ENCODE measurements around the gene EPN2.

Gene EPN2

GRCh38 chr17:19331134-19331533 lies 94.0 kb downstream of the EPN2 start:
- DNase-seq (ENCODE audit: low read depth, low spot score) = no peak

DNA sequence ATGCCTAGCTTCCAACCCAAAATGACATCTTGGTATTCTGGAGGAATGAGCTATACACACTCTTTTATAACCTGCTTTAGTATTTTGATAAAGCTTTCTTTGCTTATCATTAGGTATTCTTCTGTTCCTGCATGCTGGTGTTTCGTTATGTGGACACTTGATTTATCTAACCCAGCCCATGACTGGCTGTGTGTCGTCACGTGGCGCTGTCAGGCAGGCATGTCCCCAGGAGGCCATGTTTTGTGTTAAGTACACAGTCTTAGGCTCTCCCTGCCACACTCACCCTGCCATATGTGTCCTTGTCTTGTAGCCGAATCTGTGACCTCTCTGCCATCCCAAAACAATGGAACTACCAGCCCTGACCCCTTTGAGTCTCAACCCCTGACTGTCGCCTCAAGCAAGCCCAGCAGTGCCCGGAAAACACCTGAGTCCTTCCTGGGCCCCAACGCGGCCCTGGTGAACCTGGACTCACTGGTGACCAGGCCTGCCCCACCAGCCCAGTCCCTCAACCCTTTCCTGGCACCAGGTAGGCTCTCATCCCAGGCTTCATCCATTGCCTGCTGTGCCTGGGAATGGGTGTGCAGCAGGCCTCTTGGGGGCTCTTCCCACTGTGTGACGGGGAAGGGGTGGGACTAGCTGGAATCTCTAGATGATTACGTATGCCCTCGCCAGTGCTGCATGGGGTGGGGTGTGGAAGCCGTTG lies 94.5 kb downstream of the EPN2 start:
- DNase-seq (ENCODE audit: low read depth, low spot score) = no peak

GRCh38 chr17:19332371-19333131 lies 95.4 kb downstream of the EPN2 start:
- DNase-seq (ENCODE audit: low read depth, low spot score) = no peak

DNA sequence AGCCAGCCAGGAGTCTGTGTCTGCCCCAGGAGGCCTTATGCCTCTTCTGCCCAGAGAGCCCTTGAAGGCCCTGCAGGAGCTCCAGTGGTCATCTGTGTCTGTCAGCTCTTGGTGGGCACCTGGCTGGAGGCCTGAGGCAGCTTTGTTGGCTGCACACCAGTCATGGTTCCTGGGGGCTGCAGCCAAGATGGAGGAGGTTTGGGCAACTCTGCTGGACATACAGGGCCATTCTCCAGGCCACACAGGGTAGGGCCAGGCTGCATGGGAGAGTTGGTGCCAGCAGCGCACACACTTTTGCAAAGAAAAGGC lies 95.9 kb downstream of the EPN2 start:
- no peak for DNase-seq (ENCODE audit: low read depth, low spot score)

DNA sequence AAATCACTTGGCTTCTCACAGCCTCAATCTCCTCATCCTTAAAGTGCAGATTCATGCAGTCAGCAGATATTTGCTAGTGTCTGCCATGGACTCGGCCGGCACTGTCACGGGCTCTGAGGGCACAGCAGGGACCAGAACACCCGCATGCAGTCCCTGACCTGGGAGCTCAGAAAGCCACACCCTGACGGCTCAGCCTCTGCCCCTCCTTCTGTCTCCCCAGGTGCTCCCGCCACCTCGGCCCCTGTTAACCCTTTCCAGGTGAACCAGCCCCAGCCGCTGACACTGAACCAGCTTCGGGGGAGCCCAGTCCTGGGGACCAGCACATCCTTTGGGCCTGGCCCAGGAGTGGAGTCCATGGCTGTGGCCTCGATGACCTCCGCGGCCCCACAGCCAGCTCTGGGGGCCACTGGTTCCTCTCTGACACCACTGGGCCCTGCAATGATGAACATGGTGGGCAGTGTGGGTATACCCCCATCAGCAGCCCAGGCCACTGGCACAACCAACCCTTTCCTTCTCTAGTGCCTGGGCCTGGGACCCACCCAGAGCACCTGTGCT lies 96.6 kb downstream of the EPN2 start:
- DNase-seq (ENCODE audit: low read depth, low spot score) = no peak

GRCh38 chr17:19334331-19334730 lies 97.2 kb downstream of the EPN2 start:
- DNase-seq (ENCODE audit: low read depth, low spot score) = no peak

- no peak for DNase-seq (ENCODE audit: low read depth, low spot score)
These were observed 98.9 kb downstream of the EPN2 start for GRCh38 chr17:19335951-19336631.

DNA sequence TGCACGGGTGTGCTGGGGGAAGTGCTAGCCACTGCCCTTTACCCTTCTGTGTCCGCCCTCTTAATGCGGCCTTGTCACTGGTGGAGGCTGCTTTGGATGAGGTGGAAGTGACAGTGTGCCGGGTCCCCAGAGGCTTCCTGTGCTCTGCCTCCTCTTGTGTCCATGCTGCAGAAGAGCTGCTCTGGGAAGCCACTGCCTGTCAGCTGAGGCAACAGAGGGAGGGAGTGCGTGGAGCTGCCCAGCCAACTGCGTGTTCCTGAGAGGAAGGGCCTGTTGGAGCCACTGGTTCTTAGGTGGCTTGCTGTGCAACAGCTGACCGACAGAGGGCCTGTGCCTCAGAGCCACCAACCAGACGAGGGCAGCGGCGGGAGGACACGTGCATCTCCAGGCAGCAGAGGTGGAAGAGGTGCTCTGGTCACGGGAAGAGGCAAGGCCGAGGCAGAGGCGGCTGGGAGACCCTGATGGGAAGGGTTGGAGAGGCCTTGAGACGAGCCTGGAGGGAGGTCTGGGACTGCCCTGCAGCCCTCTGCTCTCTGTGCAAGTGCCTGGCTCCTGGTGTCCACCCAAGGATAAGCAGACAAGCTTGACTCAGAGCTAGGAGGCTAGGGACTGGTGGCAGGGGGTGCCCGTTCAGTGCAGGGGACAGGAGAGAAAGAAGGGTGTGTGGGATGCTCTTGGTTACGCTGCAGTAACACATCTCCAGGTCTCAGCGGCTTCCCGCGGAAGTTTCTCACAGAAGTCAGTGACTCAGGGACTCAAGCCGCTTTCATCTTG lies 100.0 kb downstream of the EPN2 start:
- DNase-seq (ENCODE audit: low read depth, low spot score) = no peak

DNA sequence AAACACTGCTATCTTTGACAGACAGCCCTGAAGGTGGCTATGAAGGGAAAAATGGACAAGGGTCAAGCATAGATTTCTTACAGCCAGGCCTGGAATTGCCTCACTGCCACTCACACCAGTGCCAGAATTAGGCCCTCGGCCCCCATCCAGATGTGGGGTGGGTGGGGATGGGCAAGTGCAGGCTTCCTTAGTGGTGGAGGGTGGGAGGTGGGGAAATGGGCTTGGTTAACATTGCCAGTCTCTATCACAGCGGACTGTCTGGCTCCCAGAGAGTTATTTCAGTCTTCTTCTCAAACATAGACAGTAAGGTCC lies 100.5 kb downstream of the EPN2 start:
- no peak for DNase-seq (ENCODE audit: low read depth, low spot score)

- DNase-seq (ENCODE audit: low read depth, low spot score) = no peak
These were observed 101.1 kb downstream of the EPN2 start for GRCh38 chr17:19338031-19338990.

DNA sequence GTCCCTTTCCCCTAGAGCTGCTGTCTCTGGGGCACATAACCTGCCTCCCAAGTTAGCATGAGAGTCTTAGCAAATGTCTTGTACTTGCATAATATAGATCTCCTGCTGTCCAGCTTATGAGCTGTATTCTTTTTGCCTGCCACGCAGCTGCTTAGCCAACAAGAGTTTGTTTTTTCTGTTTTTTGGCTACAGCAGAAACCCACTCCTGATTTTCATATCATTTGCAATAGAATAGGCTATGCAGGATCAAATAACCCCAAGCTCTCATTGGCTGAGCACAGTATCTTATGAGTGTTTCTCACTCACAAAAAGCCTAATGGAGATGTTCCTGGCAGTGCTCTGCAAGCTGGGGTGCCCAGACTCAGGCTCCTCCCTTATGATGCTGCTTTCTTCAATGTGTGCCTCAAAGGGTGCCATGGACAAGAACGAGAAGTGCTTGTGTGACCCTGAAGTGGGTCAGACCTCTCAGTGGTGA lies 102.2 kb downstream of the EPN2 start:
- no peak for DNase-seq (ENCODE audit: low read depth, low spot score)

GRCh38 chr17:19341211-19341631 lies 104.1 kb downstream of the EPN2 start:
- no peak for DNase-seq (ENCODE audit: low read depth, low spot score)

DNA sequence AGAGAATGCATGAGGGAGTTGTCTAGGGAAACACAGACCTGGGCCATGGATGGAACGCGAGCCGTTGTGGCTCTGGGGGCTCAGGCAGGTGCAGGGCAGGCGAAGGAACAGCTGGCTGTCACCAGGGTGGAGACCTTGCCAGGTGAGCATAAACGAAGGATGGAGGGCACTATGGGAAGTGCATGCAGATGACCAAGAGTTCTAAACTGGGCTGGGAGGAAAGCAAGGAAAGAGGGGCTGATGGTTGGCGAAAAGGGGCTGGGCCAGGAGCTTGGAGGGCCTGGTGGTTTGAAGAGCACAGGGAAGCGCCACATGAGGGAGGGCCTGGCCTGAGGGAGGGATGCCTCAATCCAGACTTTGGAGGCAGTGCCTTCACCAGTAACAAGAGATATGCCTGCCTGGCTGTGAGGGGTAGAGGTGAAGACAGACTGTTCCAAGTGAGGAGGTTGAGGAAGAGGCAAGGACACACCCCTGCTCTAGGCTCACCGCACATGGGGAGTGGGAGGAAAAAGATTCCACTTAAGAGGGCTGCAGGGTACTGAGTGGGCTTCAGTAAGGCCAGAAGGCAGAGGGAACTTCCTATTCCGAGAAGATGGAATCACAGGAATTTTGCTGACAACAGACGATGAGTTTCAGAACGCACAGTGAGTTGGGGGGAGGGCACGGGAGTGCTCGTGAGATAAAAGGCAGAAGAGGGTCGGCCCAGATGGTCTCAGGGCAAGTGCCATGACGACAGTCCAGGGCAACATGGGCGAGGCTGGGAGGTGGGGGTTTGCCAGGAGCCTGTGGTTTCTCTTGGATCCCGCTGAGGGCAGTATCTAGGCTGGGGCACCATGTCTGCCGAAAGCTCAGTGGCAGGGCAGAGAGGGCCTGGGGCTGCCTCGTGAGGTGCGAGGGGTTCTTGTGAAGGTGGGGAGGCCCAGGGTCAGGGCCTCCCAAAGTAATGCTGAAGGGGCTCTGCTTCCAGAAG lies 104.8 kb downstream of the EPN2 start:
- DNase-seq (ENCODE audit: low read depth, low spot score) = no peak

DNA sequence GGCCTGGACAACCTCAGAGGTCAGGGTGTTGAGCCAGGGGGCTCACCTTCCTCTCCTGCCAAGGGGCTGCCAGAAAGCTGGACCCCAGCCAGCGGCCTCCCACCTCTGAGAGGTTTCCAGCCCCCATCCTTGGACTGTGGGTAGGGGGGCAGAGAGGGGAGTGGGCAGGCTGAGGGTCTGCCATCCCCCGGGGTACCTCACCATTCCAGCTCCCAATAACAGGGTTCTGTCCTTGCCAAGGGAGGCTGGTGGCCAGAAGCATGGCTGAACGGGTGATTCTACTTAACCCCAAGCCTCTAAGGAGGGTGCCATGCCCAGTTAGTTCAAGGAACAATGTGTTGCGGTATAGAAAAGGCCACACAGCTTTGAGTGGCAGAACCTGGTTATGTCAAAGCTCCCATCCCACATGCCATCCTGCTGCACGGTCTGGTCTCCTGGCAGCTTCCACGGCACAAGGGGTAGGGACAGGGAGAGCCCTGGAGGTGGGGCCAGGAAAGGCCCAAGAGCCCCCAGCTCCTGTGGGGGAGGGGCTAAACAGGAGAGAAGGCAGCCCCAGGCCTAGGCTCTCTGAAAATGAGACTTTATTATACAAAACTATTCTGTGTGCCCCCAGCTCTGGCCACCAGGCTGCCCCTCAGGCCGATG lies 105.6 kb downstream of the EPN2 start:
- DNase-seq (ENCODE audit: low read depth, low spot score) = no peak

DNA sequence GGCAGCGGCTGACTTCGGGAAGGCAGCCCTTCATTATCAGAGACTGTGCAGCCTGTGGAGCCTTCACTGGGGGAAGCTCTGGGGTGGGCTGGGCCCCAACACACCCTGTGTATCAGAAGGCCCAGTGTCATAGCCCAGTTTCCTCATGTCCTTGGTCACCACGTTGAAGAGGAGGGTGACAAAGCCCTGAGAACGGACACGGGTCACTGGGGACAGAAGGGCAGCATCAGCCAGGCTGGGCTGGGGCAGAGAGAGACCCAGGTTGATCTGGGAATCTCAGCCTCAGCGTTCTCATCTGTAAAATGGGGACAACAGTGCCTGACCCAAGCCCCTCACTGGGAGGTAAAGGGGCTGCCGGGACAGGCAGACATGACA lies 106.1 kb downstream of the EPN2 start:
- no peak for DNase-seq (ENCODE audit: low read depth, low spot score)

DNA sequence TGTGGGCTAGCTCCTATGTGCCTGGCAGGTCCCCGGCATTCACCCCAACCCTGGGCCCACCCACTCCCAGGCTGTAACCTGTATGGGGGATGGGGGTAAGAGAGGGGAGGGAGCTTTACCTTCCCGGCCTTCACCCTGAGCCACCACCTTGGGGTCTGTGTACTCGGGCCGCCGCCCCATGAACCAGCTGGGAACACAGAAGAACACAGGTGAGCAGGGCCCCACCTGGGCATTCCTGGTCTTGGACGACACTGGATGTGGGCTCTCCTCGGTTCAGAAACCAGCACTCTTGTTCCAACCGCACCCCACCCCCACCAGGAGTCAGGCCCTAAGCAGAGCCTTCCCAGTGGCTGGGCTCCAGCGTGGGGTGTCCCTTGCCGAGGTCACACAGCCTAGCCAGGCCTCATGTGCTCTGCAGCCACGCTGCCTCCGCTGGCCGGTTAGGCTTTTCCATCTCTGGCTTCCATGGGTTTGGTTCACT lies 106.5 kb downstream of the EPN2 start:
- no peak for DNase-seq (ENCODE audit: low read depth, low spot score)

- no peak for DNase-seq (ENCODE audit: low read depth, low spot score)
These were observed 107.3 kb downstream of the EPN2 start for GRCh38 chr17:19344311-19345066.

DNA sequence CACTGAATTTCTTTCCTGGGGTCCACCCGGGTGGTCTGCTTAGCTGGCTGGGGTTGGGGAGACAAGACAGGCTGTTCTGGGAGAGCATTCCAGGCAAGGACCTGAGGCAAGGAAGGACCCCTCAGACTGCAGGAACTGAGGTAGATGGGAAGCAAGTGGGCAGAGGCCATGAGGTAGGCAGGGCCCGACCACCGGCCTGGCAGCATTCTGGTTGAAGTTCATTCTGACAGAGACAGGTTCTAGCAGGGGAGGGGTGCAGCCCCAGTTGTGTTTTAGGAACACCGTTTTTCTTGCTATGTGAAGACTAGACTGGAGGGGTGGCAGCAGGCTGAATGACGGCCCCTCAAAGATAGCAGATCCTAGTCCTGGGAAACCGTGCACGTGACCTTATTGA lies 107.9 kb downstream of the EPN2 start:
- DNase-seq (ENCODE audit: low read depth, low spot score) = no peak
